Retinal pigment epithelial cell (primary cell): ENCODE data around the gene CRIP3.

Experiments
- DNase-seq: peaks from one replicate; pipeline ENCODE4 v3.0.0-alpha.2; 2010; ENCODE audit warnings: low read depth
- H3K4me3 ChIP-seq: 2 replicates; pipeline ENCODE4 v1.5.1; 2011; ENCODE audit warnings: mild to moderate bottlenecking, low read length, control low read depth, moderate library complexity
- TF ChIP-seq, protein P1 (sequence below): conservative IDR thresholded peaks from 2 replicates; pipeline ENCODE4 v1.5.1; 2011; ENCODE audit warnings: low read depth, low read length, control low read depth, inconsistent platforms

Gene CRIP3

DNA sequence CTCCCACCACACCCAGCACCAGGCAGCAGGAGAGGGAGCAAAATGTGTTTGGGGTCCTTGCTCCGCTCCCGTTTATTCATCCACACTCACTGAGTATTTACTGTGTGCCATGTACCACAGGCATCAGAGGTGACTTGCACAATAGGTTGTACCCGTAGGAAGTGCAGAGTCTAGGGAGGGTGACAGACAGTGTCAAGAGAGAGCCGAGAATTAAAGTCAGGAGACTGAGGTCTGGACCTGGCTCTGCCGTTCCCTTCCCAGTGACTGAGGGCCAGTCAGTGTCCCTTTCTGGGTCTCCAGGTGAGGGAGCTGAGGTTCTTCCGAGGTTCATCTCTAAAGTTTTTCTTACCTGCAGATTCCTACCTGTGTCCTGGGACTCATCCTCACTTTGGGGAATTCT lies 43.1 kb downstream of the CRIP3 start:
- H3K4me3 ChIP-seq = no peak overlapping the region
- DNase-seq = no peak
- TF ChIP-seq, protein P1, sequence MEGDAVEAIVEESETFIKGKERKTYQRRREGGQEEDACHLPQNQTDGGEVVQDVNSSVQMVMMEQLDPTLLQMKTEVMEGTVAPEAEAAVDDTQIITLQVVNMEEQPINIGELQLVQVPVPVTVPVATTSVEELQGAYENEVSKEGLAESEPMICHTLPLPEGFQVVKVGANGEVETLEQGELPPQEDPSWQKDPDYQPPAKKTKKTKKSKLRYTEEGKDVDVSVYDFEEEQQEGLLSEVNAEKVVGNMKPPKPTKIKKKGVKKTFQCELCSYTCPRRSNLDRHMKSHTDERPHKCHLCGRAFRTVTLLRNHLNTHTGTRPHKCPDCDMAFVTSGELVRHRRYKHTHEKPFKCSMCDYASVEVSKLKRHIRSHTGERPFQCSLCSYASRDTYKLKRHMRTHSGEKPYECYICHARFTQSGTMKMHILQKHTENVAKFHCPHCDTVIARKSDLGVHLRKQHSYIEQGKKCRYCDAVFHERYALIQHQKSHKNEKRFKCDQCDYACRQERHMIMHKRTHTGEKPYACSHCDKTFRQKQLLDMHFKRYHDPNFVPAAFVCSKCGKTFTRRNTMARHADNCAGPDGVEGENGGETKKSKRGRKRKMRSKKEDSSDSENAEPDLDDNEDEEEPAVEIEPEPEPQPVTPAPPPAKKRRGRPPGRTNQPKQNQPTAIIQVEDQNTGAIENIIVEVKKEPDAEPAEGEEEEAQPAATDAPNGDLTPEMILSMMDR = no peak

DNA sequence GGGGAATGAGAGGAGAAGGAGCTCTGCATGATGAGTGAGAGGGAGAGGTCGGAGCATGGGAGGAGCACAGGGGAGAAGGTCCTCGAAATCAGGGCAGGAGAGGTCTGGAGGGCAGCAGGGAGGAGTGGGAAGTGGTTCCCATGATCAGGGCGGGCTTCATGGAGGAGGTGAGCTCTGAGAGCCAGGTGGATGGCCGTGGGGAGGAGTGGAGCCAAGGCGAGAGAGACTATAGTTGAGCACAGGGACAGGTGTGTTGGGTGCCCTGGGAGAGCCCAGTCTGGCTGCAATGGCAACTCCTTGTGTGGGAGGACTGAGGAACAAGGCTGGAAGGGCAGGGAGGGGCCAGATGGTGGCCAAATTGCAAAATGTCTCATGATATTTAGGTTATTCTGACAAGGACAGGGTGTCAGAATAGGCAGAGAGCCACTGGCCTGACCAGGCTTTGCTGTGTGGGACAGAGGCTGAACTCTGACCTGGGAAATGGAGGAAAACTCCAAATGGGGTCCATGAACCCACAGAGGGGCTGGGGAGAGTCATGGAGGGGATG lies 44.0 kb downstream of the CRIP3 start:
- H3K4me3 ChIP-seq = no peak overlapping the region
- DNase-seq = no peak
- TF ChIP-seq, protein P1 = no peak

DNA sequence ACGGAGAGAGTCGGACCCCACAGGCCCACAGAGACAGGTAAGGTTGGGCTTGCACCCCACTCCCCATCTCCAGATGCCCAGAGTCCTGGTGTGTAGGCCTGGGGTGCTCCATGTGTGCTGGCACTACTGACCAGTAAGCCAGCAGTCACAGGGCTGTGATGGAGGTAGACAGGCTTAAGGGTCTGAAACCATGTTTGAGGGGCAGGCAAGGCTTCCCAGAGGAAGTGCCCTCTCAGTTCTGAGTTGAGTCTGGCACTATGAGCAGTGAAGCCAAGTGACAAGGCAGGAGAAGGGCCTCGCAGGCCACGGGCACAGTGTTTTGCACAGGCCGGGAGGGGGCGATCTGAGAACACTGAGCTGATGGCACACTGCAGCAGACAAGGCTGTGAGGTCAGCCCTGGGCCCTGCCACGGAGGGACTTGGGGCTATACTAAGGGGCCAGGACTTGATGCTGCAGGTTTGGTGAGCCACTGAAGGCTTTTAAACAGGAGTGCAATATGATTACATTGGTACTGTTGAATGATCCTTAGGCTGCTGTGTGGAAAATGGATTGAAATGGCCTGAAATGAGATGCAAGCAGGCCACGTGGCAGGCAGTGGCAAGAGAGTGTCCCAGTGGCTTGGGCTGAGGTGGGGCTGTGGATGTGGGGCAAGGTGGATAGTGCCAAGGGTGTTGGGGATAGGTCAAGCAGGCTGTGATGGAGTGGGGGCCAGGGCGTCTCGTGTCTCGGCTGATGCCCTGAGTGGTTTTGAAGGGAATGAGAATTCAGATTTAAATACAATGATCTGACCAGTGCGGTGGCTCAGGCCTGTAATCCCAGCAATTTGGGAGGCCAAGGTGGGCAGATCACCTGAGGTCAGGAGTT lies 45.1 kb downstream of the CRIP3 start:
- no peak for DNase-seq
- H3K4me3 ChIP-seq = no peak overlapping the region
- TF ChIP-seq, protein P1 = peak; percentile 83

DNA sequence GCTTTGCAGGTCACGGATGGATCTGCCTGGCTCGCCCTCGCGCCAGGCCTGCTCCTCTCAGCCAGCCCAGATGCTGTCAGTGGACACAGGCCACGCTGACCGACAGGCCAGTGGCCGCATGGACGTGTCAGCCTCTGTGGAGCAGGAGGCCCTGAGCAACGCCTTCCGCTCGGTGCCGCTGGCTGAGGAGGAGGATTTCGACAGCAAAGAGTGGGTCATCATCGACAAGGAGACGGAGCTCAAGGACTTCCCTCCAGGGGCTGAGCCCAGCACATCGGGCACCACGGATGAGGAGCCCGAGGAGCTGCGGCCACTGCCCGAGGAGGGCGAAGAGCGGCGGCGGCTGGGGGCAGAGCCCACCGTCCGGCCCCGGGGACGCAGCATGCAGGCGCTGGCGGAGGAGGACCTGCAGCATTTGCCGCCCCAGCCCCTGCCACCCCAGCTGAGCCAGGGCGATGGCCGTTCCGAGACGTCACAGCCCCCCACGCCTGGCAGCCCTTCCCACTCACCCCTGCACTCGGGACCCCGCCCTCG lies 45.8 kb downstream of the CRIP3 start:
- no peak for DNase-seq
- no peak overlapping the region for H3K4me3 ChIP-seq
- TF ChIP-seq, protein P1 = no peak

DNA sequence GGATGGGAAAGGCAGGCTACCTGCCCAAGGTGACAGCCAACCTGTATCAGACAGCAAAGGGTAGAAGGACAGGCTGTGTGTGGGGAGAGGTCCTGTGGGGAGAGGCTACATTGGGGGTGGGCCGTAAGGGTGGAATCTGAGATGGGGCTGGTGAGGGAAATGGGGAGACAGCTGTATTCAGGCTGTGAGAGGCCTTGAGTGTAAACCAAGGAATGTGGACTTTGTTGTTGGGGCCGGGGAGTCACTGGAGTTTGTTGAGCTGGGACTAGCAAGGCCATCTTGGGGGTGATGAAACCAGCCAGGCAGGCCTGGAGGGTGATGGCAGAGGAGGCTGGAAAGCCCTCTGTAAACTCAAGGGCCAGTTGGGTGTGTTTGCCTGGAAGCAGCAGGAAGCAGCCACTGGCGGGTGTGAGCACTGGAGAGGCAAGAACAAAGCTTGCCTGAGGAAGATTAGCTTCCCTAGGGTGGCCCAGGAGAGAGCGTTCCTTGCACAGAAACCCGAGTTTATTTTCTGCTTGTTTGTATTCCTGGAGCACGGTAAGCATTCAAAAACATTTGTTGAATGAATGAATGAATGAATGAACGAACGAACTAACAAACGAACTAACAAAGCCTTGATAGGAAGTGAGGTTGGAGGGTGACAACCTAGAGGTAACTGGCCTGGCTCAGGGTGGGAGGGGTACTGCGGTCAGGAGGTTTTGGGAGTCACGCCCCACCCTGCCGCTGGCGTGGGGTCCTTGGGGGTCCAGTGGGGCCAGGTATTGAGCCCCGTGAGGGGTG lies 46.4 kb downstream of the CRIP3 start:
- no peak for DNase-seq
- no peak overlapping the region for H3K4me3 ChIP-seq
- TF ChIP-seq, protein P1 = no peak

DNA sequence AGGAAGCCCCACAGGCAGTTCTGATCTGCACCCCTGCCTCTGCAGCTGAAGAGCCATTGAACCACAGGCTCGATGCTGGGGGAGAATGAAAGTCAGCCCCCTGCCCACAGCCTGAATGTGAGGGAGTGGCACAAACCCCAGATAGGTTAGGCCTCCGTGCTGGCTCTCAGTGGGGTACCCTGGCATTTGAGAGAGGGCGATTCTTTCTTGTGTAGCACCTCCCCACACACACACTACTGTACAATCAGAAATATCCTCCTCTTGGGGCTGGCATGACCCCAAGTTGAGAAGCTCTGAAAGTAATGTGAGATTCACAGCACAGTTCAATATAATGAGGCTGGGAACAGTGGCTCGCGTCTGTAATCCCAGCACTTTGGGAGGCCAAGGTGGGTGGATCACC lies 47.4 kb downstream of the CRIP3 start:
- TF ChIP-seq, protein P1 = no peak
- no peak for DNase-seq
- no peak overlapping the region for H3K4me3 ChIP-seq
